HEK293 (cell line): ENCODE measurements around the gene CREB5.
A peak's percentile ranks its signal among the peaks of the same experiment; 100 is the strongest.

Experiments
- CTCF ChIA-PET: fragments of 350-600 bp; formaldehyde crosslinking; extraction: SDS; loops from one replicate; lab custom pipeline; 2021; ENCODE audit warnings: antibody characterized with exemption; lab: Yijun Ruan, JAX
- POLR2A ChIA-PET: fragments of 300-600 bp; formaldehyde crosslinking; extraction: SDS; loops from one replicate; lab custom pipeline; 2020; ENCODE audit warnings: antibody characterized with exemption, inconsistent platforms; lab: Yijun Ruan, JAX
- H3K27ac ChIP-seq: fragments of 200-500 bp; sonication (Bioruptor generic); 2 replicates; pipeline ENCODE4 v1.5.1; 2014; ENCODE audit warnings: low read depth, low read length, control low read depth, inconsistent platforms; ENCODE audit errors: extremely low read depth
- H3K36me3 ChIP-seq, 2 experiments: fragments of 200-500 bp in 1 of 2; sonication (Bioruptor generic) in 1 of 2; 1 replicate in 1 of 2; 2 replicates in 1 of 2; pipeline ENCODE4 v1.5.1; 2014 to 2017; ENCODE audit warnings: inconsistent platforms in 2 of 2, low read length in 2 of 2; ENCODE audit not compliant: control insufficient read depth in 2 of 2, insufficient read depth in 1 of 2
- H3K4me1 ChIP-seq: fragments of 200-500 bp; sonication (Bioruptor generic); 2 replicates; pipeline ENCODE4 v1.5.1; 2014; ENCODE audit warnings: mild to moderate bottlenecking, low read length, inconsistent platforms; ENCODE audit not compliant: control insufficient read depth, insufficient read depth
- H3K4me3 ChIP-seq: 2 replicates; pipeline ENCODE4 v1.5.1; 2011; ENCODE audit warnings: low read depth, mild to moderate bottlenecking, control low read depth, low read length, moderate library complexity
- H3K9me3 ChIP-seq: fragments of 200-500 bp; sonication (Bioruptor generic); 2 replicates; pipeline ENCODE4 v1.5.1; 2014; ENCODE audit warnings: low read depth, low read length, inconsistent platforms; ENCODE audit not compliant: control insufficient read depth, insufficient read depth
- GFI1B ChIP-seq: fragments of 450-650 bp; formaldehyde crosslinking; IDR thresholded peaks from 2 replicates; pipeline ENCODE4 v1.5.1; 2016; ENCODE audit warnings: missing biosample characterization, missing genetic modification characterization
- HOXC10 ChIP-seq: sonication (generic); formaldehyde crosslinking; IDR thresholded peaks from 2 replicates; pipeline ENCODE4 v1.8.1; 2023; ENCODE audit warnings: mild to moderate bottlenecking, missing genetic modification reagents
- KLF7 ChIP-seq: fragments of 450-650 bp; formaldehyde crosslinking; IDR thresholded peaks from 2 replicates; pipeline ENCODE4 v1.5.1; 2016; ENCODE audit warnings: missing biosample characterization, missing genetic modification characterization, borderline replicate concordance
- OSR2 ChIP-seq: fragments of 450-650 bp; formaldehyde crosslinking; IDR thresholded peaks from 2 replicates; pipeline ENCODE4 v1.5.1; 2016; ENCODE audit warnings: missing biosample characterization, missing genetic modification characterization
- TCF7L2 ChIP-seq: IDR thresholded peaks from 2 replicates; pipeline ENCODE4 v1.6.1; 2011; ENCODE audit warnings: low read depth, mild to moderate bottlenecking, inconsistent platforms, low read length, moderate library complexity, borderline replicate concordance
- ZNF10 ChIP-seq: fragments of 450-650 bp; formaldehyde crosslinking; IDR thresholded peaks from 2 replicates; pipeline ENCODE4 v1.5.1; 2017; ENCODE audit warnings: missing biosample characterization, missing genetic modification characterization
- ZNF280D ChIP-seq: fragments of 450-650 bp; formaldehyde crosslinking; IDR thresholded peaks from 2 replicates; pipeline ENCODE4 v1.5.1; 2016; ENCODE audit warnings: missing biosample characterization, missing genetic modification characterization
- ZNF654 ChIP-seq: fragments of 450-650 bp; formaldehyde crosslinking; IDR thresholded peaks from 2 replicates; pipeline ENCODE4 v1.5.1; 2016; ENCODE audit warnings: low read depth, missing biosample characterization, missing genetic modification characterization
- ZSCAN23 ChIP-seq: fragments of 450-650 bp; formaldehyde crosslinking; IDR thresholded peaks from 2 replicates; pipeline ENCODE4 v1.5.1; 2016; ENCODE audit warnings: missing biosample characterization, missing genetic modification characterization
- TF ChIP-seq, protein P1 (sequence below): fragments of 450-650 bp; formaldehyde crosslinking; IDR thresholded peaks from 2 replicates; pipeline ENCODE4 v1.5.1; 2017; ENCODE audit warnings: missing biosample characterization, missing genetic modification characterization
- TF ChIP-seq, protein P2 (sequence below): fragments of 450-650 bp; formaldehyde crosslinking; IDR thresholded peaks from 2 replicates; pipeline ENCODE4; 2016; ENCODE audit warnings: missing biosample characterization, missing genetic modification characterization

CREB5 gene

GRCh38 chr7:28705350-28705749 lies 293.0 kb downstream of the CREB5 start:
- Histone ChIP-seq H3K27ac (no peak overlapping the region), H3K9me3 (no peaks in the 10 kb centered on the region), H3K4me3 (no peak overlapping the region), H3K36me3 (no peaks in the 10 kb centered on the region), H3K4me1 (peaks cover 28% of the 10 kb centered on the region)
- ChIA-PET POLR2A (no interaction called here), CTCF (interaction anchor here (1.2 kb wide), 1 partner anchor 29 kb away, joined by 4 read pairs; no protein-coding TSS in a partner anchor)
- no peak for TF ChIP-seq GFI1B (tag by site-specific recombination)
- TF ChIP-seq TCF7L2: no peak

DNA sequence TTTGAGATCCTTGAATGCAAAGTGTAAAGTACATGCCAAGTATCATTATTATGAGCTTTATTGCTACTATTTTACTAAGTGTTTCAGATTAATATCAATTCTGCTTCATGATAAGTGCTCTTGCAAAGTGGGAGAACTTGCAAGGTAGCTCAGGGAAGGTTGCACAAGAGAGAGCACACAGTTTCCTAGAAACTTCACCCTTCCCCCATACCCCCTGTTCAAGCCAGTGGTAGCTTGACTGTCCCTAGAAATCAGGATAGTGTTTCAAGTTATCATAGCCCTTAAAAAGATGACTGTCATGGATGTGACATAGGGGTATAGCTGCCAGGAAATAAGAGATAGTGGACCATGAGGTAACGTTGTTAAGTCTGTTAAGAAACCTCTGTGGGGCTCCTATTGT lies 294.3 kb downstream of the CREB5 start:
- CTCF ChIA-PET: no interaction called here
- no peak overlapping the region for H3K27ac ChIP-seq
- no peak for TF ChIP-seq ZNF10 (tag by site-specific recombination)
- TF ChIP-seq ZSCAN23 (tag by site-specific recombination): no peak
- TF ChIP-seq ZNF654 (tag by site-specific recombination): no peak
- TF ChIP-seq, protein P1, sequence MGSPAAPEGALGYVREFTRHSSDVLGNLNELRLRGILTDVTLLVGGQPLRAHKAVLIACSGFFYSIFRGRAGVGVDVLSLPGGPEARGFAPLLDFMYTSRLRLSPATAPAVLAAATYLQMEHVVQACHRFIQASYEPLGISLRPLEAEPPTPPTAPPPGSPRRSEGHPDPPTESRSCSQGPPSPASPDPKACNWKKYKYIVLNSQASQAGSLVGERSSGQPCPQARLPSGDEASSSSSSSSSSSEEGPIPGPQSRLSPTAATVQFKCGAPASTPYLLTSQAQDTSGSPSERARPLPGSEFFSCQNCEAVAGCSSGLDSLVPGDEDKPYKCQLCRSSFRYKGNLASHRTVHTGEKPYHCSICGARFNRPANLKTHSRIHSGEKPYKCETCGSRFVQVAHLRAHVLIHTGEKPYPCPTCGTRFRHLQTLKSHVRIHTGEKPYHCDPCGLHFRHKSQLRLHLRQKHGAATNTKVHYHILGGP (tag by site-specific recombination): peak; percentile 35; the same call in 1 of the 2 replicates
- H3K4me1 ChIP-seq: peaks cover 23% of the 10 kb centered on the region
- POLR2A ChIA-PET: no interaction called here
- no peaks in the 10 kb centered on the region for H3K9me3 ChIP-seq
- no peak overlapping the region for H3K4me3 ChIP-seq
- H3K36me3 ChIP-seq: no peaks in the 10 kb centered on the region

DNA sequence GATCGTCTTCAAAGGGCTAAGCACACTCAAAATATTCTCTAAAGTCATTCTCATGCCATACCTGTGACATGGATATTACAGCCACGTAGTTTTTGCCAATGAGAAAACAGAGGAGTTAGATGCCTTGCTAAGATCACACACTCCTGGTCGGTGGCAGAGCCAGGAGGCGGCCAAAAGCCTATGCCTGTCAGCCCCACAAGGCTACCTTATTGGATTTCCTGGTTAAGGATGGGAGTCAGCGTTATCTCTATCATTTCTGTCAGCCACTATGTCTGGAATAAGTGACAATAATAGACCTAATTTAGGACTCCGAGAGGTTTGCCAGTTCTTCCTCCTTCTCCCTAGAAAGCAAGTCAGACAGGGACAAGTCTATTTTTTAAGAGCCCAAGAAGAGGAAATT lies 295.0 kb downstream of the CREB5 start:
- CTCF ChIA-PET: interaction anchor here (0.5 kb wide), 1 partner anchor 92 kb away, joined by 3 read pairs; no protein-coding TSS in a partner anchor
- Histone ChIP-seq H3K4me3 (no peak overlapping the region), H3K4me1 (peaks cover 23% of the 10 kb centered on the region), H3K36me3 (no peaks in the 10 kb centered on the region), H3K9me3 (no peaks in the 10 kb centered on the region), H3K27ac (no peak overlapping the region)
- POLR2A ChIA-PET: no interaction called here
- TF ChIP-seq, protein P2, sequence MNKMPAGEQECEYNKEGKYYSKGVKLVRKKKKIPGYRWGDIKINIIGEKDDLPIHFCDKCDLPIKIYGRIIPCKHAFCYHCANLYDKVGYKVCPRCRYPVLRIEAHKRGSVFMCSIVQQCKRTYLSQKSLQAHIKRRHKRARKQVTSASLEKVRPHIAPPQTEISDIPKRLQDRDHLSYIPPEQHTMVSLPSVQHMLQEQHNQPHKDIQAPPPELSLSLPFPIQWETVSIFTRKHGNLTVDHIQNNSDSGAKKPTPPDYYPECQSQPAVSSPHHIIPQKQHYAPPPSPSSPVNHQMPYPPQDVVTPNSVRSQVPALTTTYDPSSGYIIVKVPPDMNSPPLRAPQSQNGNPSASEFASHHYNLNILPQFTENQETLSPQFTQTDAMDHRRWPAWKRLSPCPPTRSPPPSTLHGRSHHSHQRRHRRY: no peak
- TF ChIP-seq KLF7 (tag by site-specific recombination): no peak
- TF ChIP-seq OSR2 (tag by site-specific recombination): no peak
- TF ChIP-seq ZNF280D: no peak
- TF ChIP-seq HOXC10 (CRISPR knock-in tag): no peak
